GM19099 (cell line): ENCODE data around the gene RHOT2.
A peak's percentile ranks its signal among the peaks of the same experiment; 100 is the strongest.

Experiments used
- POLR2A ChIP-seq: IDR thresholded peaks from 3 replicates; pipeline ENCODE4 v1.6.1; 2011; ENCODE audit warnings: low read depth; ENCODE audit not compliant: insufficient read length; ENCODE audit errors: extremely low read depth

RHOT2 gene

GRCh38 chr16:629185-629832 is 38.6 kb upstream of the RHOT2 start:
- TF ChIP-seq POLR2A = no peak

- TF ChIP-seq POLR2A = no peak
Observed at GRCh38 chr16:629833-630248, 38.1 kb upstream of the RHOT2 start.

GRCh38 chr16:630249-630814 is 37.6 kb upstream of the RHOT2 start:
- TF ChIP-seq POLR2A = no peak

- no peak for TF ChIP-seq POLR2A
Observed at GRCh38 chr16:630815-631405, 37.0 kb upstream of the RHOT2 start, which contains the start of gene WFIKKN1. Gene WFIKKN1, plus strand, starts transcription at chr16:630985. Its CDS starts 269 bp downstream, at chr16:631254.

- no peak for TF ChIP-seq POLR2A
Observed at GRCh38 chr16:631808-632358, 36.0 kb upstream of the RHOT2 start.

- TF ChIP-seq POLR2A = no peak
Observed at GRCh38 chr16:632486-633335, 35.2 kb upstream of the RHOT2 start.

GRCh38 chr16:633336-634050 is 34.4 kb upstream of the RHOT2 start:
- no peak for TF ChIP-seq POLR2A

- no peak for TF ChIP-seq POLR2A
Observed at GRCh38 chr16:634051-634670, 33.8 kb upstream of the RHOT2 start.

GRCh38 chr16:634996-635395 is 32.9 kb upstream of the RHOT2 start:
- no peak for TF ChIP-seq POLR2A

GRCh38 chr16:635573-636205 is 32.2 kb upstream of the RHOT2 start:
- TF ChIP-seq POLR2A = no peak

- TF ChIP-seq POLR2A = peak; percentile 79
Observed at GRCh38 chr16:636206-637080, 31.5 kb upstream of the RHOT2 start, which contains the start of gene METTL26. Gene METTL26, minus strand, starts transcription at chr16:636305. Its CDS starts 15 bp downstream, at chr16:636290.
